A549 treated with RU486 at 1 μM for 4 hours (cell line): ENCODE measurements around the gene CACNG5. TPM values are rescaled to one million over a fixed set of nuclear protein-coding genes. Genes with fewer than 3 reads are reported as not detected.

ENCODE experiments used
- total RNA-seq: library from RNA; stranded (reverse); fragments of 200-300 nt; extraction: Qiagen RNA extraction; gene quantifications from 5 replicates; pipeline ENCODE4 v1.2.3, GENCODE V29; 2022; ENCODE audit warnings: low read depth

CACNG5 gene
- 0.10 TPM in 1 of 5 replicates, not detected in the others for total RNA-seq

GRCh38 chr17:66834919-66835454, at the start of gene CACNG5:
TSS of gene CACNG5 (plus strand) at chr17:66835117. CDS start at chr17:66877333, 42,216 bp downstream.

Other genes with a start within 250 kb of the CACNG5 start
- 9.1 to 13.0 TPM (median 10.5 TPM) in 5 replicates for gene CACNG4, start 129.6 kb downstream of the CACNG5 start, total RNA-seq
- gene CACNG1, start 209.4 kb downstream of the CACNG5 start, total RNA-seq, result 0.10 to 0.21 TPM (median 0.13 TPM) in 4 of 5 replicates, not detected in the other